ENCODE results near the gene DUSP15.

The DUSP15 gene

DNA sequence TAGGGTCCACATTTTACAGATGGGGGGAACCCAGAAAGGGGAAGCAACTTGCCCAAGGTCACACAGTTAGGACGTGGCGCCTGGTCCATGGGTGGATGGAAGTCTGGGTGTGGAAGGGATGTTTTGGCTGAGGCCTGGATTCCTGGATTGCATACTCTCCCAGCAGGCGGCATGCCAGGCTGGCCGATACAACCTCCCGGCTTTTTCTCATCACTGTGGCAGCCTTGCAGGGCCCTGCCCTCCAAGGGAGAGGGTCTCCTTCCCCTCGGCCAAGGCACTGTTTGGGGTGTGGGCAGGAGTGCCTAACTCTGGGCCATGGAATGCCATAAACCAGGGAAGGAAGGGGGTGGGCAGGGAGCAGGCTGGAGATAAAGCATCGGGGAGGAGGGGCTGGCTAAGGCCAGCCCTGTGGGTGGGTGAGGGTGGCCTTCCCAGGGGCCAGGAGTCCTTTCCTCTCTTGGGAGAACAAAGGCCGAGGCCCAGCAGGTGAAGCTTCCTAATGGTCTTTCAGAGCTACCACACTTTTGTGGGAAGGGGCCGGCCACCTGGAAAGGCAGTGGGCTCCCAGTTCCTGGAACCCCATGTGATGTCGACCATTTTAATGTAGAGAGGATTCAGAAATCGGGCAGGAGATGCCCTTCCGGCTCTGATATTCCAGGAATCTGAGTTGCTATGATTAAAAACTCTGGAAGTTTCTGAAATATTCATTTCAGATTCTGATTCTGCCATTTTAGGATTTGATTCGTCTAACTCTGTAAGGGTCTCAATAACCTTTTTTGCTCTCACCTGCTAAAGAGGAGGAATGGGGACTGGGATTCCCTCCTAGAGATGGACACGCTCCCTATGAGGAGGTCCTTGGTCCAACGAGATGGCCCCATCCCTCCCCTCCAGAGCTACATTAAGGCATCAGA is 29.2 kb downstream of the DUSP15 start:
- no peaks in the 10 kb centered on the region for H3K27me3 Mint-ChIP-seq
- no peak overlapping the region for H3K27ac Mint-ChIP-seq
- no peaks in the 10 kb centered on the region for H3K9me3 Mint-ChIP-seq (ENCODE audit: low read depth)
- H3K4me3 Mint-ChIP-seq, result no peak overlapping the region
- no peaks in the 10 kb centered on the region for H3K4me1 Mint-ChIP-seq (ENCODE audit: low read depth)
- H3K36me3 Mint-ChIP-seq, result no peaks in the 10 kb centered on the region

DNA sequence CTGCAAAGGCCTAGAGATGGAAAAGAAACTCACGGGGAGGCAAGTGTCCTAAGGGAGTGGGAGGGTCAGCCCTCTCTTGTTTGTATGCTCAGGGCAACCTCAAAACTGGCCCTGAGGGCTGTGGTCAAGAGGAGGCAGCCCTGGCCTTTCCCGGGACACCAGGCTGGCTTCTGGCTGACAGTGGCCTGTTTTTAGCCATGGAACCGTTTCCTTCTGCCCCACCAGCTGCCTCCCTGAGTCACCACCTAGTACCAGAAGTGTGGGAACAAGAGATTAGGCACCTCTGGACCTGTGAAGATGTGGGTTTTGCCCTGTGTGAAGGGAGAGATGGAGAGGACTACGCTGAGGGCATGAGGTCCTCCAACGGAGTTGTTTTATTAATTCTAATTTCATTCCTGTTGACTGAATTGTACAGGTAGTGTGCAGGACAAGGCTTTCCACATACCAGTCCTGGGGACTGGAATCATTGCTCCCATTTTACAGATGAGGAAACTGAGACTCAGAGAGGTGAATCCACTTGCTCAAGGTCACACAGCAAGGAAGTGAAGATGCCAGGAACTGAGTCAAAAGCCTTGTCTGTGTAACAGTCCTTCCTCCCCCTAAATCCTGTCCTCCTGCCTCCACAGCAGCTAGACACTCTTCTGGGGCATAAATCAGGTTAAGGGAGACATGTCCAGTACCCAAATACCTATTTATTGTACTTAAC is 30.4 kb downstream of the DUSP15 start:
- no peaks in the 10 kb centered on the region for H3K4me1 Mint-ChIP-seq (ENCODE audit: low read depth)
- H3K4me3 Mint-ChIP-seq, result no peak overlapping the region
- no peaks in the 10 kb centered on the region for H3K36me3 Mint-ChIP-seq
- H3K27me3 Mint-ChIP-seq, result no peaks in the 10 kb centered on the region
- no peaks in the 10 kb centered on the region for H3K9me3 Mint-ChIP-seq (ENCODE audit: low read depth)
- H3K27ac Mint-ChIP-seq, result no peak overlapping the region

DNA sequence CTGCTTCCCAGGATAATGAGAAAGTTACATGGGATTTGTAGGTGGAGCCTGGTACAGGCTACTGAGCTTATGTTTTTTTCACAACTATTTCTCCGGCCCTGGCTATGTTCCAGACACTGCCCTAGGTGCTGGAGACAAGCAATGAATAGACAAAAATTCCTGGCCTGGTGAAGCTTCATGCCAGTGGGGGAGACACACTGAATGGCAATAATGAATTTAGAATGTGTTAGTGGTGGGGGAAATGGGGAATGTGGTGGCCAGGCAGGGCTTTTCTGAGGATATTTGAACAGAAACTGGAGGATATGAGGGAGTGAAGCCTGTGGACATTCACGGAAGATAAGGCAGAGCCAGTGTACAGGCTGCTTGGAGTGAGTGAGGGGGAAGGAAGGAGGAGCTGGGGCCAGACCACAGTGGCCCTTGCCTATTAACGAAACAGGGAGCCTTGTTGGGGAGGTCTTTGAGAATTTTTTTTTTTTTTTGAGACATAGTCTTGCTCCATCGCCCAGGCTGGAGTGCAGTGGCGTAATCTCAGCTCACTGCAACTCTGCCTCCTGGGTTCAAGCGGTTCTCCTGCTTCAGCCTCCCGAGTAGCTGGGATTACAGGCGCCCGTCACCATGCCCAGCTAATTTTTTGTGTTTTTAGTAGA is 31.6 kb downstream of the DUSP15 start:
- Mint-ChIP-seq H3K36me3 (no peaks in the 10 kb centered on the region), H3K27me3 (no peaks in the 10 kb centered on the region), H3K27ac (no peak overlapping the region), H3K4me3 (no peak overlapping the region), H3K4me1 (ENCODE audit: low read depth) (no peaks in the 10 kb centered on the region), H3K9me3 (ENCODE audit: low read depth) (no peaks in the 10 kb centered on the region)

DNA sequence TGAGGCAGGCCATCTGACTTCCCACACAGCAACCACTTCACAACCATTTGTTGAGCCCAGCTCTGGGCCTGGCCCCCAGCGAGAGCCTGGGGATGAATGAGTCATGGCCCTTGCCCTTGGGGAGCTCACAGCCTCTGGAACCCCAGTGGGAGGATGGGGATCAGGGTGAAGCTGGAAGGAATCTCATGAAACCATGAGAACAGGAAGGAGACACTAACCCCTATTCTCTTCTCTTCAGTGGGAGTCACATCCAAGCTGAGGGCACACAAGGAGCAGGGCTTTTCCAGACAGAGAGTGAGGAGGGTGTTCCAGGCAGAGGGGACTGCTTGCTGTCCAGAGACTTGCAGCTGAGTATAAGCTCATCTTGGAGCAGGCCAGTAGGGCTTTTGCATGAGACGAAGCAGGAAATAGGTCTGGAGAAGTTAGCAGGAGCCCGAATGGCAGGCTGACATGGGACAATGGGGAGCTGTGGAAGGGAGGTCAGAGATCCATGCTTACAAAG is 32.4 kb downstream of the DUSP15 start:
- no peaks in the 10 kb centered on the region for H3K9me3 Mint-ChIP-seq (ENCODE audit: low read depth)
- H3K4me1 Mint-ChIP-seq (ENCODE audit: low read depth), result no peaks in the 10 kb centered on the region
- H3K27me3 Mint-ChIP-seq, result no peaks in the 10 kb centered on the region
- no peaks in the 10 kb centered on the region for H3K36me3 Mint-ChIP-seq
- H3K4me3 Mint-ChIP-seq, result no peak overlapping the region
- H3K27ac Mint-ChIP-seq, result no peak overlapping the region

DNA sequence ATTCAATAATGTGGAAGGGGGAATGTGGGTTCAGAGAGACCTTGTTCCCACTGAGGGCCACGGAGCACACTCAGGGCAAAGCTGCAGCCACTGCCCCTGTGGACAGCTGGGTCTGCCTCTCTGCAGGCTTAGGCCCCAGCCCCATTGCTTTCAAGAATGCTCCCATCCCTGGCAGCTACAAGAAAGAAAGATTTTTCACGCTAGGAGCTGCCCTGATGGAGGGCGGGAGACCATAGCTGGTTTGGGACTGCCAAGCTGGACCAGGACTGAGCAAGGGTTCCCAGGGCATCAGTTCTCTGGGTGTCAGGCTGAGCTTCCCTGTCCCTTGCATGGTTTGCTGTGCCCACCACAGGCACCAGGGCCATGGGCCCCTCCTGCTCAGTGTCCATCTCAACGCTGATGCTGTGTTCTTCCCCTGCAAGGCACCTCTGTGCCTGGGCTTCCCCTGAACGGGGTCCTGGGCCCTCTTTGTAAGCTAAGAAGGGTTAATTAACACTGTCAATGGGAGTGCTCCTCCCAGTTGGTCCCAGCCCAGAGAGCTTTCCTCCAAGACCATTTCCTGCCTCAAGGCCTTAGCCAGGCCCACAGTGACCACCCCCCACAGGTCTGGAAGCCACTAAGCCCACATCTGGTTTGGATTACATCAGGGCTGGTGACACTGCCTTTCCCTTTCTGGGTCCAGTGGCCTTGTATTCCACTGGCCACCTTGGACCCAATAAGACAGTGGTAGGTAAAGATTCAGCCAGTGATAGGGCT is 33.3 kb downstream of the DUSP15 start:
- no peaks in the 10 kb centered on the region for H3K4me1 Mint-ChIP-seq (ENCODE audit: low read depth)
- no peak overlapping the region for H3K27ac Mint-ChIP-seq
- no peaks in the 10 kb centered on the region for H3K27me3 Mint-ChIP-seq
- H3K4me3 Mint-ChIP-seq, result no peak overlapping the region
- no peaks in the 10 kb centered on the region for H3K9me3 Mint-ChIP-seq (ENCODE audit: low read depth)
- H3K36me3 Mint-ChIP-seq, result no peaks in the 10 kb centered on the region

DNA sequence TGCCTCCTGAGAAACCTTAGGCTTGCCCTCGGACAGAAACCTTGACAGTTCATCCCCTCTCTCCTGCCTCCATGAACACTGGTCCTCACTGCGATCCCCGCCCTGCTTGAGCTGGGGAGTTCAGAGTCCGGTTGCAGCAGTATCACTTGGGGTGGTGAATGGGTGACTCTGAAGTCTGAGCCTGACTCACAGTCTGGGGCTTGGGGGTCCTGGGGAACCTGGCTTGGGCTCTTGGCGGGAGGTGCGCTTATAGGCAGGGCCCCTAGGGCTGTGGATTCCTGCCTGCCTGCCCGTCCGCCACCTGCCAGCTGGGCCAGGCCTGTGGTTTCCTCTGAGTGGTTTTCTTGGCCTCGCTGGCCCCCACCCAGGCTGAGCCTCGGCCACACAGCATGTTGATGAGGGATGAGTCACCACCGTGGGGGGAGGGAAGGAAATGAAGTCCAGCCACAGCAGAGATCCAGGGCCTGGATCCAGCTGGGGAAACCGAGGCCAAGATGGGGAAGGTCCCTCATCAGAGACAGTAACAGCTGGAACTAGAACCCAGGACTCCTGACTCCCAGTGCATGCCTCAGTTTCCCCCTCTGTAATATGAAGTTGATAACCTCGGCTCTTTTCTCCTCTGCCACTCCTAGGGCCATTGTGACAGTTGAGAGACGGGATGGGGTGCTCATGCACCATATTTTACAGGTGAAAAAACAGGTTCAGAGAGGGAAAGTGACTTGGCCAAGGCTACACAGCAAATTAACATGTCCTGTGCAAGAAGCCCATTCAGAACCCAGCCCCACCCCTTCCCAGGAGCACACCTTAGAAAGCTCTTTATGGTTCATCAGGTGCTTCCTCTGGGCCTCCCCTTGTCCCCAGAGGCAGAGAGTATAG is 34.1 kb downstream of the DUSP15 start:
- no peak overlapping the region for H3K27ac Mint-ChIP-seq

DNA sequence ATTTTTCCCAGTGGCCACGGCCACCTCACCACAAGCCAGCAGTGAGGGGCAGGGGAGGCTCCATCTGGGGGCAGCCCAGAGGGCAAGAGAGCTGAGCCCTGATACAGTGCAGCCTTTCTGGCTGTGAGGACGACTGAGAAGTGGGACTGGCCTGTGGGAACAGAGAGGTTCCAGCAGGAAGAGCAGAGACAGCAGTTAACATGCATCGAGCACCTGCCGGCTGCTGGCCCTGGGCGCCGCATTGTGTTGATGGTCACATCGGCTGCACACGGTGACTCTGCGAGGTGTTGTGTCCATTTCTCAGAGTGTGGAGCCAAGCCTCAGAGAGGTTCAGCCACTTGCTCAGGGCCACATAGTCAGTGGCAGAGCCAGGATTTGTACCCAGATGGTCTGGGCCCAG is 34.8 kb downstream of the DUSP15 start:
- no peak overlapping the region for H3K4me3 Mint-ChIP-seq
- no peaks in the 10 kb centered on the region for H3K4me1 Mint-ChIP-seq (ENCODE audit: low read depth)
- H3K27ac Mint-ChIP-seq, result no peak overlapping the region
- no peaks in the 10 kb centered on the region for H3K27me3 Mint-ChIP-seq
- H3K9me3 Mint-ChIP-seq (ENCODE audit: low read depth), result no peaks in the 10 kb centered on the region
- no peaks in the 10 kb centered on the region for H3K36me3 Mint-ChIP-seq

More for the DNA sequence above, 34.1 kb downstream of the DUSP15 start:
- H3K27me3 Mint-ChIP-seq, result no peaks in the 10 kb centered on the region
- H3K4me1 Mint-ChIP-seq (ENCODE audit: low read depth), result no peaks in the 10 kb centered on the region
- no peak overlapping the region for H3K4me3 Mint-ChIP-seq
- no peaks in the 10 kb centered on the region for H3K9me3 Mint-ChIP-seq (ENCODE audit: low read depth)
- H3K36me3 Mint-ChIP-seq, result no peaks in the 10 kb centered on the region

DNA sequence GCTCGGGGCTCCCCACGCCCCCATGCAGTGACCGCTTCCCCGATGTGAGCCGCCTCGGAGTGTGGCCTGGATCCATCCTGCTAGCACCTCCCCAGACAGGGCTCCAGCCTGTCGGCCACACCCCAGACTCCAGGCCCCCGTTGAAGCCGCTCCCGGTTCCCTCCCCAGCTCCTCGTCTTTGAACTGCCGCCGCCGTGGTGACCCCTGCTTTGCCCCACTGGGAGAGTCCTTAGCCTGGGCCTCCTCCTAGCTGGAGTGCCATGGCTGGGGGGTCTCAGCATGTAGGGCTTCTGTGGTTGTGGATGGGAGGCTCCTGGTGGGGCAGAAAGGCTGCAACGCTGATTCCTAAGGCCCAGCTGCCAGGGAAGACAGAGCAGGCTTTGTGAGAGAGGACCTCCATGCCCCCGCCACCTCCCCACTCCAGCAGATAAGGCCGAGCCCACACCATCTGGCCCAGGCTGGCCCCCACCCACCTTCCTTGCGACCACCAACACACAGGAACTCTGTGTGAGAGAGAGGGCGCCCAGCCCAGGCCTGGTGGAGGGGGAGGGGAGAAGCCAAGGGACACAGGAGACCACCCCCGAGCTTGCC is 36.3 kb downstream of the DUSP15 start:
- no peaks in the 10 kb centered on the region for H3K36me3 Mint-ChIP-seq
- H3K4me1 Mint-ChIP-seq (ENCODE audit: low read depth), result no peaks in the 10 kb centered on the region
- H3K27ac Mint-ChIP-seq, result no peak overlapping the region
- no peak overlapping the region for H3K4me3 Mint-ChIP-seq
- H3K27me3 Mint-ChIP-seq, result no peaks in the 10 kb centered on the region
- no peaks in the 10 kb centered on the region for H3K9me3 Mint-ChIP-seq (ENCODE audit: low read depth)

DNA sequence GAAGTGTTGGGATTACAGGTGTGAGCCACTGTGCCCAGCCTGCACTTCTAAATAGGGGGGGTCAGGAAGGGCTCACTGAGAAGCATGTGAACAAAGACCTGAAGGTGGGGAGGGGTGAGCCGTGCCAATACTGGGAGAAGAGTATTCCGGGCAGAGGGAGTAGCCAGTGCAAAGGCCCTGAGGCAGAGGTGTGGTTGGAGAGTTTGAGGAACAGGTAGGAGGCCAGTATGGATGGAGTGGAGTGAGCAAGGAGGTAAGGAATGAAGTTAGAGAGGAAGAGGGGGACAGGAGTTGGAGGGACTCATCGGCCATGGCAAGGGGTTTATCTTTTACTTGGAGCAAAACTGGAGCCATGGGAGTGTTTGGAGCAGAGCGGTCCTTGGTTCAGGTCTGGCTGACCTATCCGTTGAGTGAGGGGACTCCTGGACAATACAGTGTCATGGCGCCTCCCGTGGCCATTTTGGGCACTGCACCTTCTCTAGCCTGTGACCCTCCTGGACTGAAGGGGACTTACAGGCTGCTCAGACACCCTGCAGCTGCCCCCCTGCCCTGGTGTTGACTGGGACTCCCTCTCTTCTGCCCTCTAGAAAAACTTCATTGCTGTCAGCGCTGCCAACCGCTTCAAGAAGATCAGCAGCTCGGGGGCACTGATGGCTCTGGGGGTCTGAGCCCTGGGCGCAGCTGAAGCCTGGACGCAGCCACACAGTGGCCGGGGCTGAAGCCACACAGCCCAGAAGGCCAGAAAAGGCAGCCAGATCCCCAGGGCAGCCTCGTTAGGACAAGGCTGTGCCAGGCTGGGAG is 37.0 kb downstream of the DUSP15 start:
- Mint-ChIP-seq H3K27me3 (no peaks in the 10 kb centered on the region), H3K9me3 (ENCODE audit: low read depth) (no peaks in the 10 kb centered on the region)

DNA sequence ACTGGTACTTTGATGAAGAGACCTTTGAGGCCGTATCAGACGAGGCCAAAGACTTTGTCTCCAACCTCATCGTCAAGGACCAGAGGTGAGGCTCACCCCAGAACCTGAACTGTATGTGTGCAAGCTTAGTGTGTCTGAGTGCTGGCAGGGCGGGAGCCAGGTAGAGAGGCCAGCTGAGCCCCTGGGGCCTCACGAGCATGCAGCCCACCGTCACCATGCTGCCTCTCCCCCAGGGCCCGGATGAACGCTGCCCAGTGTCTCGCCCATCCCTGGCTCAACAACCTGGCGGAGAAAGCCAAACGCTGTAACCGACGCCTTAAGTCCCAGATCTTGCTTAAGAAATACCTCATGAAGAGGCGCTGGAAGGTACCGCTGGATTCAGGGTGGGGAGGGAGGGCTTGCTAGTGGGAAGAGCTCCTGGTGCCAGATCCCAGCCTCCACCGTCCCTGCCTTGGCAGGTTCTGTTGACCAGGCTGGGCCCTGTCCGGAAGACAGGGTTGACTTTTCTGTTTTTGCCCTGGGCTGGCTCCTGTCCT is 38.5 kb downstream of the DUSP15 start:
- Mint-ChIP-seq H3K4me1 (ENCODE audit: low read depth) (no peaks in the 10 kb centered on the region), H3K27me3 (no peaks in the 10 kb centered on the region), H3K9me3 (ENCODE audit: low read depth) (no peaks in the 10 kb centered on the region), H3K36me3 (no peaks in the 10 kb centered on the region), H3K4me3 (no peak overlapping the region), H3K27ac (no peak overlapping the region)

More for the DNA sequence above, 37.0 kb downstream of the DUSP15 start:
- no peaks in the 10 kb centered on the region for H3K4me1 Mint-ChIP-seq (ENCODE audit: low read depth)
- H3K27ac Mint-ChIP-seq, result no peak overlapping the region
- H3K36me3 Mint-ChIP-seq, result no peaks in the 10 kb centered on the region
- no peak overlapping the region for H3K4me3 Mint-ChIP-seq

DNA sequence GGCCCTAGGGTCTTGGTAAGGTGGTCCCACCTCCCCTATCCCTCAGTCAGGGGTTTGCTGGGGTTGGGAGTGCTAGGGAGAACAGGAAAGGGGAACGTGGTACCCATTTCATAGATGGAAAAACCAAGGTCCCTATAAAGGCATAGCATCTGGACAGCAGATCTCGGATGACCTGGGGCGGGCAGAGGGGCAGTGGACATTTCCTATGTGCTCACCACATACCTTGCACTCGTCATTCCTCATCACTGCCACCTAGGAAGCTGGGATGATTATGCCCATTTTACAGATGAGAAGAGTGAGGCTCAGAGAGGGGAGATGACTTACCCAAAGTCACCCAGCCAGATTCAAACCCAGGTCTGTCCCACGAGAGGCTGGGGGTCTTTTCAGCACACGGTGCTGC is 39.1 kb downstream of the DUSP15 start:
- Mint-ChIP-seq H3K27ac (no peak overlapping the region), H3K36me3 (no peaks in the 10 kb centered on the region), H3K27me3 (no peaks in the 10 kb centered on the region), H3K4me1 (ENCODE audit: low read depth) (no peaks in the 10 kb centered on the region), H3K9me3 (ENCODE audit: low read depth) (no peaks in the 10 kb centered on the region), H3K4me3 (no peak overlapping the region)

DNA sequence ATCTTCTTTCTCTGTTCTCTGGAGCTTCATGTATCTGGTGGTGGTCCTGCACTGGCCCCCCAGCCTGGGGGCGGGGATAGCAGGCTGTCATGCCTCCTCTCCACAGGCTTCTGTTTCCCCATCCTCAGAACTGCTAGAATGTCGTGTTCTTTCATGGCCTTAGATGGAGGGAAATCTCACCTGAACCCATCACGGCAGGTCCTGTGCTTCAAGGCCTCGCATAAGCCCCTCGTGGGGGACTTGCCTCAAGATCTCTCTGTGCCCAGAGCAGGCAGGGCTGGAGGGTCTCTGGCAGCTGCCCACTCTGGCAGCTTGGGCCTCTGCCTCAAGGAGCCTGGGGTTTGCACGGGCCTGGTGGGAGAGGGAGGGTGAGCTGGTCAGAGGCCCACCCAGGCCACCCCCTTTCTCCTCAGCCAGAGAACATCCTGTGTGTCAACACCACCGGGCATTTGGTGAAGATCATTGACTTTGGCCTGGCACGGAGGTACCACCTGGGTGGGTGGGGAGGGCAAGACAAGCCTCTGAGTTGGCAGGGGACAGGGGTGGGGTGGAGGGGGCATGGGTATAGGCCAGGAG is 39.8 kb downstream of the DUSP15 start:
- H3K27ac Mint-ChIP-seq, result no peak overlapping the region
- no peaks in the 10 kb centered on the region for H3K9me3 Mint-ChIP-seq (ENCODE audit: low read depth)
- H3K27me3 Mint-ChIP-seq, result no peaks in the 10 kb centered on the region
- H3K36me3 Mint-ChIP-seq, result no peaks in the 10 kb centered on the region
- no peaks in the 10 kb centered on the region for H3K4me1 Mint-ChIP-seq (ENCODE audit: low read depth)
- H3K4me3 Mint-ChIP-seq, result no peak overlapping the region

Measured in activated naive CD8-positive, alpha-beta T cell (primary cell).